Kidney (tissue), 14 donors: Measurements from ENCODE around the gene NEAT1. TPM values are rescaled to one million over a fixed set of nuclear protein-coding genes. Genes with fewer than 3 reads are reported as not detected.

ENCODE experiments used
- DNase-seq, 5 donors: peaks; one replicate each; pipeline ENCODE4 v3.0.0-alpha.2; 2013 to 2020
- FAIRE-seq: peaks from 2 replicates; lab custom pipeline; 2012; peaks lifted over from hg19 to GRCh38; lab: Jason Lieb, UNC
- H3K27ac ChIP-seq, 2 donors: one replicate each; pipeline ENCODE4 v1.7.0; 2013; ENCODE audit warnings: low read depth in 2 of 2, low read length in 2 of 2, inconsistent platforms in 1 of 2
- H3K27me3 ChIP-seq: one replicate; pipeline ENCODE4 v1.7.1; 2013; ENCODE audit warnings: low read length, inconsistent platforms; ENCODE audit not compliant: control insufficient read depth, insufficient read depth
- H3K36me3 ChIP-seq, 3 donors: one replicate each; pipeline versions ENCODE4 v1.7.0 to v1.7.1; 2013; ENCODE audit warnings: low read length in 3 of 3, control low read depth in 1 of 3, inconsistent platforms in 1 of 3; ENCODE audit not compliant: insufficient read depth in 3 of 3, control insufficient read depth in 2 of 3
- H3K4me1 ChIP-seq, 3 donors: one replicate each; pipeline versions ENCODE4 v1.7.0 to v1.7.1; 2013; ENCODE audit warnings: low read length in 3 of 3, inconsistent platforms in 1 of 3, low read depth in 1 of 3; ENCODE audit not compliant: control insufficient read depth in 2 of 3, insufficient read depth in 2 of 3
- H3K4me3 ChIP-seq, 3 donors: one replicate each; pipeline versions ENCODE4 v1.7.0 to v1.8.1; 2013; ENCODE audit warnings: low read length in 3 of 3, control low read depth in 1 of 3, inconsistent platforms in 1 of 3
- H3K9ac ChIP-seq, 3 donors: one replicate each; pipeline versions ENCODE4 v1.7.0 to v1.7.1; 2013; ENCODE audit warnings: low read length in 3 of 3, control low read depth in 1 of 3, inconsistent platforms in 1 of 3
- H3K9me3 ChIP-seq, 3 donors: one replicate each; pipeline versions ENCODE4 v1.7.0 to v1.7.1; 2013; ENCODE audit warnings: low read length in 3 of 3, control low read depth in 1 of 3, inconsistent platforms in 1 of 3; ENCODE audit not compliant: control insufficient read depth in 2 of 3, insufficient read depth in 1 of 3
- intact Hi-C: fragments of 100-400 bp; cut with DNase I; formaldehyde crosslinking; loops from one replicate; pipeline ENCODE4 v1.11.1; 2022
- polyA plus RNA-seq: library from polyadenylated mRNA; stranded (reverse); fragments of 350-450 nt; fragmentation: Illumina TruSeq; extraction: RNeasy Lipid Tissue Mini Kit (QIAGEN cat#74804); gene quantifications from one replicate; pipeline ENCODE4 v1.2.3, GENCODE V29; 2014; ENCODE audit warnings: low read depth, low replicate concordance; ENCODE audit not compliant: insufficient read depth
- total RNA-seq: library from RNA; stranded (reverse); fragmentation: NEBNext Ultra II Directional; extraction: Animal tissue kit (Norgen Biotek cat#: 25700); gene quantifications from one replicate; pipeline ENCODE4 v1.2.1, GENCODE V29; 2021
- TF ChIP-seq, protein P1 (sequence below): IDR thresholded peaks from 3 replicates; pipeline ENCODE4 v1.5.1; 2012; ENCODE audit warnings: mild to moderate bottlenecking, moderate library complexity, borderline replicate concordance; ENCODE audit not compliant: insufficient read depth; ENCODE audit errors: extremely low read depth
- donor health status: control.
- donor health status: control.
- donor health status: control.
- donor health status: control.
- donor health status: control.
- donor health status: DM: yes; HTN: yes; CAD: no.
- donor health status: Normal renal cell carcinoma (clear cell type).

The NEAT1 gene
- total and polyA plus RNA-seq, 2 donors from 2014 or later = 595 to 1,006 TPM

DNA sequence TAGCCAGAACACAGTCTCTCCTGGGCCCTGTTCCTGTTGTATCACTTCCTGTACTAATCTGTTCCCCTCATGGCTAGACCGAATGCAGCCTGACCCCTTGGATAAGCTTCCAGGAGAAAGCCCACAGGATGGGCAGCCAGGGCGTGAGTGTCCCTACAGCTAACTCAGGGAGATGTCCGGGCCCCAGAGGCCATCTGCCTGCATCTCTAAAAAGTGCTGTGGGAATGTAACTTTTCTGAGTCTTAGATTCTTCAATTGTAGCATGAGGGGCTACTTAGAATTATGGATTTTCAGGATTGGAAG is 68.5 kb downstream of the NEAT1 start:
- peak overlapping the region; percentile 98 to 99 for H3K27ac ChIP-seq
- intact Hi-C loops = no loop called here
- TF ChIP-seq, protein P1, sequence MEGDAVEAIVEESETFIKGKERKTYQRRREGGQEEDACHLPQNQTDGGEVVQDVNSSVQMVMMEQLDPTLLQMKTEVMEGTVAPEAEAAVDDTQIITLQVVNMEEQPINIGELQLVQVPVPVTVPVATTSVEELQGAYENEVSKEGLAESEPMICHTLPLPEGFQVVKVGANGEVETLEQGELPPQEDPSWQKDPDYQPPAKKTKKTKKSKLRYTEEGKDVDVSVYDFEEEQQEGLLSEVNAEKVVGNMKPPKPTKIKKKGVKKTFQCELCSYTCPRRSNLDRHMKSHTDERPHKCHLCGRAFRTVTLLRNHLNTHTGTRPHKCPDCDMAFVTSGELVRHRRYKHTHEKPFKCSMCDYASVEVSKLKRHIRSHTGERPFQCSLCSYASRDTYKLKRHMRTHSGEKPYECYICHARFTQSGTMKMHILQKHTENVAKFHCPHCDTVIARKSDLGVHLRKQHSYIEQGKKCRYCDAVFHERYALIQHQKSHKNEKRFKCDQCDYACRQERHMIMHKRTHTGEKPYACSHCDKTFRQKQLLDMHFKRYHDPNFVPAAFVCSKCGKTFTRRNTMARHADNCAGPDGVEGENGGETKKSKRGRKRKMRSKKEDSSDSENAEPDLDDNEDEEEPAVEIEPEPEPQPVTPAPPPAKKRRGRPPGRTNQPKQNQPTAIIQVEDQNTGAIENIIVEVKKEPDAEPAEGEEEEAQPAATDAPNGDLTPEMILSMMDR = no peak
- peak overlapping the region in 1 of 3 donors; percentile 9 for H3K4me3 ChIP-seq
- peak overlapping the region in 1 of 3 donors; percentile 68 for H3K9ac ChIP-seq
- H3K9me3 ChIP-seq = no peaks in the 10 kb centered on the region
- peaks cover 27 to 79% (median 75%) of the 10 kb centered on the region in 3 donors for H3K4me1 ChIP-seq
- no peaks in the 10 kb centered on the region for H3K27me3 ChIP-seq
- no peaks in the 10 kb centered on the region for H3K36me3 ChIP-seq
- DNase-seq (peak in 1 of 5 donors; percentile 68), FAIRE-seq (no peak)

DNA sequence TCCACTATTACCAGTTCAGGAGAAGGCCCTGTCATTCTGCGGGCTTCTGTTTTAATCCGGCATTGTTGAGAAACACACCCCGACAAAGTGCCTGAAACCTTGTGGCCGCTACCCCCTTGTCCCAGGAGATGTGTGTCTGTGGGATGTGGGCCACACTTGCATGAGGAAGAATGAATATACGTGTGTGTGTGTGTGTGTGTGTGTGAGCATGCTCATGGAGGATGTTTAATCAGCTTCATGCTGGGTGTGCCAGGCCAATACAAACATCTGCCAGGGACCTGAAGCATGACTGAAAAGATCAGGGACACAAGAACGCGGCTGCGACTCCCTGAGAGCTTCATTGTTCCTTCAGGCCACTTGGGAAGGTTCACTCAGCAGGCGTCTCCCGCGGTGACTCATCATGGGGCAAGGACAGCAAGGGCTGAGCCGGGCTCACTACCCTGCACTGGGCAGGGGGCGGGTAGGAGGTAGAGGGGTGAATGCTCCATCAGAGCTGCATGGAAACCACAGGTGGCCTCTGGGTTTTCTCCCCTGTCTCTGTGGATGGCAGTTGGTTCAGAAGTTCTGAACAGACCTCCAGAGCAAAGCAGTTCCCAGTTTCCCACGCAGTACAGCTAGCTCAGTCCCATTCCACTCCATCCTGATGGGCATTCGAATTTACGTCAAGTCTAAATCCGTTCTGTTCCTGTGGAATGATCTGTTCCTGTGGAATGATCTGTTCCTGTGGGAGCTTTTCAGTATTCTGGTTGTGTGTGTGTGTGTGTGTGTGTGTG is 69.2 kb downstream of the NEAT1 start:
- Histone ChIP-seq H3K36me3 (no peaks in the 10 kb centered on the region), H3K27ac (peak overlapping the region; percentile 98 to 99), H3K4me3 (peak overlapping the region in 1 of 3 donors; percentile 9), H3K4me1 (peaks cover 23 to 80% (median 76%) of the 10 kb centered on the region in 3 donors), H3K27me3 (no peaks in the 10 kb centered on the region), H3K9ac (peak overlapping the region in 2 of 3 donors; percentile 30 to 68), H3K9me3 (no peaks in the 10 kb centered on the region)
- TF ChIP-seq, protein P1 = no peak
- intact Hi-C loops = no loop called here
- no peak for FAIRE-seq
- peak in 3 of 5 donors; percentile 69 to 95 (median 81) for DNase-seq

DNA sequence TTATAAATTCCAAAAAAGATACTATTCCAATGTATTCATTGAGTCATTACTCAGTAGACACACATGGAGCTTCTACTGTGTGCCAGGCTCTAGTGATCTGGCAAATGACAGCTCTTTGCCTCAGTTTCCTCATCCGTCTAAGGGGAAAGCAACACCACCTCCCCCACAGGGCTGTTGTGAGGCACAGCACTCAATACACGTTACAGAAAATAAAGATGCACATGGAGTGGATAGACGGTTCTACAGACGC is 69.7 kb downstream of the NEAT1 start:
- FAIRE-seq = no peak
- no peaks in the 10 kb centered on the region for H3K36me3 ChIP-seq
- intact Hi-C loops = no loop called here
- peak overlapping the region in 2 of 3 donors; percentile 30 to 68 for H3K9ac ChIP-seq
- TF ChIP-seq, protein P1 = no peak
- no peak for DNase-seq
- H3K27me3 ChIP-seq = no peaks in the 10 kb centered on the region
- H3K4me3 ChIP-seq = peak overlapping the region in 1 of 3 donors; percentile 18
- peaks cover 20 to 77% (median 74%) of the 10 kb centered on the region in 3 donors for H3K4me1 ChIP-seq
- H3K27ac ChIP-seq = peak overlapping the region; percentile 98 to 99
- no peaks in the 10 kb centered on the region for H3K9me3 ChIP-seq
